GM12872 (cell line): ENCODE results near the gene TRIM33.

Source experiments
- TF ChIP-seq, protein P1 (sequence below): IDR thresholded peaks from 3 replicates; pipeline ENCODE4 v1.5.1; 2011; ENCODE audit warnings: low read depth, mild to moderate bottlenecking, low read length, moderate library complexity; ENCODE audit not compliant: insufficient read depth

Gene TRIM33

DNA sequence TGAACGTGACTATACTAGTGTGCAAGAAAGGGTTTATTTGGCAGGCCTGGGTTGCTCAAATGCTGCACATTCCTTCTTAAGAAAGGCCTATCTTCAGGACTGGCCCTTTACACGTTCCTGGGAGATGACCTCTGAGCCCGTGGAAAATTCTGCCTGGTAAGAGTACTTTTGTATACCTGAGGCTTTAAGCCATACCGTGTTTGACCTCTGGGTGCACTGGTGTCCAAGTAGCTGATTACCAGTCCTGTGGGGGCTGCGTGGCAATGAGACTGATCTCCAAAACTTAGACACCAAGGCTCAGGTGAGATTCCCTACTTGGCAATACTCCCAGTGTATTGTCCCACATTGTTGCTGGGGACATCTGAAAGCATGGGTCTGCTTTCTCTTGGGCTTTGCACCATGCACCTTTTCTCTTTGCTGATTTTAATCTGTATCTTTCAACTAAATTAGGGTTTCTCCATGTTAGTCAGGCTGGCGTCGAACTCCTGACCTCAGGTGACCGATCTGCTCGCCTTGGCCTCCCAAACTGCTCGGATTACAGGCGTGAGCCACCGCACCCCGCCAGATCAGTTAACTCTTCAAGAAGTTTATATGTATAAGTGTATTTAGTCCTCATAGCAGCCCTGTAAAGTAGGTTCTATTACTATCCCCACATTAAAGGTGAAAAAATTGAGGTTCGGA is 44.5 kb downstream of the TRIM33 start:
- TF ChIP-seq, protein P1, sequence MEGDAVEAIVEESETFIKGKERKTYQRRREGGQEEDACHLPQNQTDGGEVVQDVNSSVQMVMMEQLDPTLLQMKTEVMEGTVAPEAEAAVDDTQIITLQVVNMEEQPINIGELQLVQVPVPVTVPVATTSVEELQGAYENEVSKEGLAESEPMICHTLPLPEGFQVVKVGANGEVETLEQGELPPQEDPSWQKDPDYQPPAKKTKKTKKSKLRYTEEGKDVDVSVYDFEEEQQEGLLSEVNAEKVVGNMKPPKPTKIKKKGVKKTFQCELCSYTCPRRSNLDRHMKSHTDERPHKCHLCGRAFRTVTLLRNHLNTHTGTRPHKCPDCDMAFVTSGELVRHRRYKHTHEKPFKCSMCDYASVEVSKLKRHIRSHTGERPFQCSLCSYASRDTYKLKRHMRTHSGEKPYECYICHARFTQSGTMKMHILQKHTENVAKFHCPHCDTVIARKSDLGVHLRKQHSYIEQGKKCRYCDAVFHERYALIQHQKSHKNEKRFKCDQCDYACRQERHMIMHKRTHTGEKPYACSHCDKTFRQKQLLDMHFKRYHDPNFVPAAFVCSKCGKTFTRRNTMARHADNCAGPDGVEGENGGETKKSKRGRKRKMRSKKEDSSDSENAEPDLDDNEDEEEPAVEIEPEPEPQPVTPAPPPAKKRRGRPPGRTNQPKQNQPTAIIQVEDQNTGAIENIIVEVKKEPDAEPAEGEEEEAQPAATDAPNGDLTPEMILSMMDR = peak; percentile 31; the same call in 1 of the 3 replicates

DNA sequence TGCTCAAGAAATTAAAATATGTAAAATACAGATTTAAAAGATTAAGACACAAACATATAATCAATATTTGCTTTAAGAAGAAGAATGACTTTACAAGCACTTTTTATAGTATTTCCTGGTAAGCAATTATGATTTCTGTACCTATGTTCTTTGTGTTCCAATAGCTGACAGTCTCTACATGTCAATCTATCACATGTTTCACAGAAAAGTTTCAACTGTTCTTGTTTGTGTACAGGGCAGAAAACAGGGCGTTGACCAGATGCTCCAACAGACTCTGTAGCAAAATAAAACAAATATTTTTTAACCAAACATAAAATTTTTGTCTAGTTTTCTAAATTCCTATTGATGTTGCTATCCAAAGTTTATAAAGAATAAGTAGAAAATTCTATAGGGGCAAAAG is 48.0 kb downstream of the TRIM33 start:
- TF ChIP-seq, protein P1 = no peak

DNA sequence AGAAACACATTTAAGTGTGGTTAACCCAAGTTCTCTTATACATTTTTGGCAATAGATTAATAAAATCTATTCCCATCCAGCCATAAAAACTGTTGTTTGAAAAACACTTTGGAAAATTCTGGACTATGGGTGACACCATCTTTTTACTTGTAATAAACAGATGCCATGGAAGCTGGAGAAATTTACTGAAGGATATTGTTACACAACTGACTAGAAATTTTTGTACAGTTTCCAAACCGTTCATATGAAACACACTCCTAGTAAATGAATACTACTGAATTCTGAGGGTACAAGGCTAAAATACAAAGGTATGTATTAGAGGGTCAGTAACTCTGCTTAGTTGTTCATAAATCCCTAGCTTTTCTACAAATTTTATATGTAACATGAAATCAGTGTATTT is 48.7 kb downstream of the TRIM33 start:
- TF ChIP-seq, protein P1 = no peak

DNA sequence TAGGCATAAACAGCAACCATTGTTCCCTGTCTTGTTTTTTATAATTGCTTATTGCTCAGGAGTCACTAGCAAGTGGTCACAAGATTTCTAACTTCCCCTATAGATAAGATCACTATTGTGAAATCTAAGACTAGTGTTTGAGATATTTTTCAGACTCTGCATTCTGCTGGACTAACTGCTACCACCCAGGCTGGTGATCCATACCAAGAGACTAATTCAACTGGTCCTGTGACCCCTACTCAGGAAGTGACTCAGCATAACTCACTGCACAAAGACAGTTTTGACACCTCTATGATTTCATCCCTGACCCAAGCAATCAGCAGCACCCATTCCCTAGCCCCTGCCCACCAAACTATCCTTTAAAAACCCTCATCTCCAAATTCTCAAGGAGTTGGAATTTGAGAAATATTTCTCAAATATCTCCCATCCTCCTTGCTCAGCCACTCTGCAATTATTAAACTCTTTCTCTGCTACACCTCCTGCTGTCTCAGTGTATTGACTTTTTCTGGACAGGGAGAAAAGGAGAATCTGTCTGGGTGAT is 52.7 kb downstream of the TRIM33 start:
- TF ChIP-seq, protein P1 = no peak

DNA sequence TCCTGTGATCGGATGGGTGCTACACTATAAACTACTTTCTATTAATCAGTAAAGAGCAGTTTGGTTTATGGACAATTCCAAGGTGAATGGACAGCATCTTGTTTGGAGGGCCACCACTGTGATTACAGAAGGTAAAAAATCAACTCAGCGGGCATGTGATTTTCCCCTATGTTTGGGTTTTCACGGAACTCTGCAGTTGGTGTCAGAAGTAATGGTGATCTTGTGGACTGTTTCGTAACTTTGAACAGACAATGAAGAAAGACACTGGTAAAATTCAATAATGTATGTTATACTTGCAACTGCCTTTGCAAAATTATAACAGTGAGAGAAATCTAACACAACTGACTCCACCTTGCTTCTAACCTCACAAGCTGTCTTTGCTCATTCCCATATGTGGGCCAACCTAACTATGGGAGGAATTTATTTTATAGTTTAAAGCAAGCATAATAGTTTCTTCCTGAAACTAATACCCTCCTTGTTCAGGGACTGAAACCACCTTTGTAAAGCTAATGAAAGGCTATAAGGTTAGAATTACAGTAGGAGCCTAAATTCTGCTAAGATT is 53.2 kb downstream of the TRIM33 start:
- TF ChIP-seq, protein P1 = no peak

- TF ChIP-seq, protein P1 = no peak
These were observed 54.4 kb downstream of the TRIM33 start for GRCh38 chr1:114456586-114456985.

DNA sequence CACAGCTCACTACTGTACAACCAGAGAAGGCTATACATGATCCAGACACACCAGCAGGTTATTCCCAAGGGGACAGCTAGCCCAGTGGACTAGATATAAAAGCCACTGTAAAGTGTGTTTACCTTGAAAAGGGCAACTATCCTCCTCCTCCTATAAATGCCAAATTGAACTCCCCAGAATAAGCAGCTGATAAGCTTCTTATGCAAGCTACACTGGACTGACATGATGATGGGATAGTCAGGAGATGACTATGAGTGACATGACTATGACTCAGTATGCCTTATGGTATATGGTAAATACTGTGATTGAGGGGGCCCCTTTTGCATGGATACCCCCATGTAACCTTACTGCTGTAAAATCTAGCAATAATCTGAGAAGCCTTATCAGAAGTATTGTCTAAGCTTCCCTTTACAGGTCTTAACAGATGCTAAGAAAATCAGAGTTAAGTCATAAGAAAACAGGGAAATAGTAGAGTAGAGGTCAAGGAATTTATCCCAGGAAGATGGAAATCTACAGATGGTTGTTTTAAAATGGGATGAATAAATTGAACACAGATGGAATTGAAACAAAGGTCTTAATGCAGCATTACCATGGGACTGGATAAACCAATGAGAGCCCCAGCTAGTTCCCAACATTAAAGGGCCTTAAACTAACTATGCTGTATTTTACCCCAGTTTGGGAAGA is 55.8 kb downstream of the TRIM33 start:
- TF ChIP-seq, protein P1 = no peak
